Measurements from ENCODE around the gene GPR78. TPM values are rescaled to one million over a fixed set of nuclear protein-coding genes. Genes with fewer than 3 reads are reported as not detected.

The GPR78 gene
- total and polyA plus RNA-seq, 2 of the 13 experiments (the other 11 are each of a cell fraction or from before 2014, with no cell fraction given) = 0.01 to 0.07 TPM

DNA sequence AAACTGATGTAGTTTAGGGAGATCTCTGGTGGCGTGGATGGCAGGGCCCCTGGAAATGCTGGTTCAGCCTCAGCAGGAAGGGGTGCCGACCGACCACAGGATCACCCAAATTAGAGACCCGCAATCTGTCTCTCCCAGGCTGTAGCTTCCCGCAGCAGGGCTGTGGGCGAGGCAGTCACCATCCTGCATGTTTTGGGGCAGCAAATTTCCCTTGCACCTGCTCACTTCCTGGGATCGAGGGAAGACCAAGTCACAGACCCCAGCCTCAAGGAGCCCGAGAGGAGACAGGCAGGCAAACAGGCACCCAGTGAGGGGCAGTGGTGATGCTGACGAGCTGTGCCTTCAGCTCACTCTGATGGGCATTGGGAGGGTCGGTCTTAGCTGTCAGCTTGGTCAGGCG is 21.2 kb upstream of the GPR78 start (continued):
- TF ChIP-seq ZNF160 (CRISPR knock-in tag; IDR thresholded peaks at IDR 0.05) = no peak
- no peak for TF ChIP-seq ZNF598 (CRISPR knock-in tag; IDR thresholded peaks at IDR 0.05; ENCODE audit: borderline replicate concordance)
- no peak for TF ChIP-seq ZKSCAN1 (IDR thresholded peaks at IDR 0.05; ENCODE audit: low read length)
- no peak for TF ChIP-seq ZNF552 (CRISPR knock-in tag; IDR thresholded peaks at IDR 0.05; ENCODE audit: borderline replicate concordance)
- TF ChIP-seq PHB2 (IDR thresholded peaks at IDR 0.05; ENCODE audit: partially characterized antibody) = no peak
- no peak for TF ChIP-seq ZNF557 (CRISPR knock-in tag; IDR thresholded peaks at IDR 0.05)
- TF ChIP-seq ZNF841 (CRISPR knock-in tag; IDR thresholded peaks at IDR 0.05; ENCODE audit: borderline replicate concordance) = no peak
- TF ChIP-seq ZBTB7B (CRISPR knock-in tag; IDR thresholded peaks at IDR 0.05) = no peak
- no peak for TF ChIP-seq ATF7-NPFF (CRISPR knock-in tag; IDR thresholded peaks at IDR 0.05; ENCODE audit: low read depth)
- TF ChIP-seq, protein P1, sequence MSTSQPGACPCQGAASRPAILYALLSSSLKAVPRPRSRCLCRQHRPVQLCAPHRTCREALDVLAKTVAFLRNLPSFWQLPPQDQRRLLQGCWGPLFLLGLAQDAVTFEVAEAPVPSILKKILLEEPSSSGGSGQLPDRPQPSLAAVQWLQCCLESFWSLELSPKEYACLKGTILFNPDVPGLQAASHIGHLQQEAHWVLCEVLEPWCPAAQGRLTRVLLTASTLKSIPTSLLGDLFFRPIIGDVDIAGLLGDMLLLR (CRISPR knock-in tag; IDR thresholded peaks at IDR 0.05) = no peak
- TF ChIP-seq ZNF180 (CRISPR knock-in tag; IDR thresholded peaks at IDR 0.05; ENCODE audit: borderline replicate concordance, low read depth) = no peak
- TF ChIP-seq TARDBP (CRISPR knock-in tag; IDR thresholded peaks at IDR 0.05) = no peak
- TF ChIP-seq GATAD2A (CRISPR knock-in tag; IDR thresholded peaks at IDR 0.05) = no peak

DNA sequence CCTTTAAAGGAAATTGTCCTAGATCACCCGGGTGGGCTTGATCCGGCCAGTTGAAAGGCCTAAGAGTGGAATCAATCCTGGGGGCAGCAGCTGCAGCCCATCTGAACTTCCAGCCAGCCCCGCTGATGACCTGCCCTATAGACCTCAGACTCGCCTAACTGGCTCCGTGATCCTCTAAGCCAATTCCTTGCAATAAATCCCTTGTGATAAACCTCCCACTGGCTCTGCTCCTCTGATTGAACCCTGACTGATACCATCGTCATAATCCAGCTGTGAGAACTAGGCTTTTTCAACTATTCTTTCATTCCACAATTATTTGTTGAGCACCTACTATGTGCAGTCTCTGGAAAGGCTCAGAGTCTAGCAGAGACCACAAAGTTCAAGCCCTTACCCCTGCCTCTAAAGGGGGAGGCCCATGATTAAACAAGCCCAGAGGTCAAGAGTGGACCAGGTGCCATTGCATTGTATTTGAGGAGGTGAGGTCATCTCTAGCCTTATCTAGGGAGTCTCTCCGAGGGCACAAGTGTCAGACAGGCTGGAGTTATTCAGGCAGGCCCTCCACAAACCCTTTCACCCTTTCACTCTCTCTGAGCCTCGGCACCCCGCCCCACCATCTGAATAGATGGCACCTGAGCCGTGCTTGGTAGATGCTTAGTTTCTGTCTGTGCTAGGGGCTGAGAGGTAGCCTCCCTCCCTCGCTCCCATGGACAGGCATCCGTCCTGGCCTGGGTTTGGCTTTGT is 20.5 kb upstream of the GPR78 start:
- no peaks in the 10 kb centered on the region for H3K4me1 ChIP-seq (ENCODE audit: insufficient read depth, low read length)
- no peaks in the 10 kb centered on the region for H3K9me3 ChIP-seq (ENCODE audit: low read length)
- H3K27me3 ChIP-seq (ENCODE audit: control insufficient read depth in 1 of 2, insufficient read depth in 2 of 2, low read length in 2 of 2) = peaks cover 1 to 8% of the 10 kb centered on the region in 2 experiments; a peak in 2 of 5 replicates
- H3K4me3 ChIP-seq (replicated peaks in 1 of 3; ENCODE audit: insufficient read depth in 1 of 3, low read depth in 2 of 3, low read length in 3 of 3) = no peak overlapping the region
- in situ Hi-C loops (cut with HindIII; ENCODE audit: extremely low pct_ligation_motif_present, low pct_unique_long_range_greater_than_20kb) = no loop called here
- H3K36me3 ChIP-seq (replicated peaks in 1 of 2; ENCODE audit: control insufficient read depth in 1 of 2, insufficient read depth in 2 of 2, low read length in 2 of 2) = no peaks in the 10 kb centered on the region
- no peak overlapping the region for H3K9ac ChIP-seq (ENCODE audit: insufficient read depth, low read depth, low read length)
- intact Hi-C loops (cut with micrococcal nuclease; ENCODE audit: unreplicated experiment) = no loop called here
- POLR2A ChIA-PET = no interaction called here
- no peaks in the 10 kb centered on the region for H4K20me1 ChIP-seq (ENCODE audit: insufficient read depth, low read length)
- WGBS (ENCODE audit: low lambda C conversion rate) = 31% methylated on average over 9 of the region's 12 CpGs
- no TSS peak for BruUV-seq (replicated peaks)
- FAIRE-seq = no peak
- no peak overlapping the region for H3K27ac ChIP-seq (ENCODE audit: extremely low read length, insufficient read depth, low read length)
- no peak for ATAC-seq
- H3K79me2 ChIP-seq (ENCODE audit: insufficient read depth, low read length) = no peaks in the 10 kb centered on the region
- CTCF ChIA-PET (ENCODE audit: low intra/inter-chr PET ratio, low total read pairs) = no interaction called here
- no peak overlapping the region for H3K4me2 ChIP-seq (ENCODE audit: low read depth, low read length)
- no peak for DNase-seq (ENCODE audit: low spot score)
- no peak overlapping the region for H2AFZ ChIP-seq (ENCODE audit: low read length)
- TF ChIP-seq ZNF34 (CRISPR knock-in tag; IDR thresholded peaks at IDR 0.05; ENCODE audit: borderline replicate concordance) (no peak), ZNF563 (CRISPR knock-in tag; IDR thresholded peaks at IDR 0.05) (no peak), SMAD3 (CRISPR knock-in tag; IDR thresholded peaks at IDR 0.05) (no peak), ZNF382 (CRISPR knock-in tag; IDR thresholded peaks at IDR 0.05; ENCODE audit: borderline replicate concordance) (no peak), ZNF644 (CRISPR knock-in tag; IDR thresholded peaks at IDR 0.05; ENCODE audit: low read depth) (no peak), ZNF564 (CRISPR knock-in tag; IDR thresholded peaks at IDR 0.05) (no peak), FOXP1 (IDR thresholded peaks at IDR 0.05) (no peak), FOXP1 (CRISPR knock-in tag; IDR thresholded peaks at IDR 0.05) (no peak), SP1 (IDR thresholded peaks at IDR 0.05) (no peak), SP1 (CRISPR knock-in tag; IDR thresholded peaks at IDR 0.05) (no peak), FOXJ3 (CRISPR knock-in tag; IDR thresholded peaks at IDR 0.05; ENCODE audit: borderline replicate concordance) (no peak)
- TF ChIP-seq, protein P2, sequence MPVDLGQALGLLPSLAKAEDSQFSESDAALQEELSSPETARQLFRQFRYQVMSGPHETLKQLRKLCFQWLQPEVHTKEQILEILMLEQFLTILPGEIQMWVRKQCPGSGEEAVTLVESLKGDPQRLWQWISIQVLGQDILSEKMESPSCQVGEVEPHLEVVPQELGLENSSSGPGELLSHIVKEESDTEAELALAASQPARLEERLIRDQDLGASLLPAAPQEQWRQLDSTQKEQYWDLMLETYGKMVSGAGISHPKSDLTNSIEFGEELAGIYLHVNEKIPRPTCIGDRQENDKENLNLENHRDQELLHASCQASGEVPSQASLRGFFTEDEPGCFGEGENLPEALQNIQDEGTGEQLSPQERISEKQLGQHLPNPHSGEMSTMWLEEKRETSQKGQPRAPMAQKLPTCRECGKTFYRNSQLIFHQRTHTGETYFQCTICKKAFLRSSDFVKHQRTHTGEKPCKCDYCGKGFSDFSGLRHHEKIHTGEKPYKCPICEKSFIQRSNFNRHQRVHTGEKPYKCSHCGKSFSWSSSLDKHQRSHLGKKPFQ (CRISPR knock-in tag; IDR thresholded peaks at IDR 0.05; ENCODE audit: insufficient replicate concordance) = no peak
- TF ChIP-seq, protein P3, sequence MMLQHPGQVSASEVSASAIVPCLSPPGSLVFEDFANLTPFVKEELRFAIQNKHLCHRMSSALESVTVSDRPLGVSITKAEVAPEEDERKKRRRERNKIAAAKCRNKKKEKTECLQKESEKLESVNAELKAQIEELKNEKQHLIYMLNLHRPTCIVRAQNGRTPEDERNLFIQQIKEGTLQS (CRISPR knock-in tag; IDR thresholded peaks at IDR 0.05) = no peak
